Embryonic facial prominence (tissue), 1 donor: ENCODE measurements around the gene UPF3A.
"Not testable (repeated sequence)": the region's sequence is repeated elsewhere in the genome, so short reads cannot be mapped to it uniquely, and the experiment has no call there.

Experiments
- DNase-seq: peaks from one replicate; pipeline ENCODE4 v3.0.0-alpha.2; 2016; ENCODE audit errors: extremely low spot score

The UPF3A gene

DNA sequence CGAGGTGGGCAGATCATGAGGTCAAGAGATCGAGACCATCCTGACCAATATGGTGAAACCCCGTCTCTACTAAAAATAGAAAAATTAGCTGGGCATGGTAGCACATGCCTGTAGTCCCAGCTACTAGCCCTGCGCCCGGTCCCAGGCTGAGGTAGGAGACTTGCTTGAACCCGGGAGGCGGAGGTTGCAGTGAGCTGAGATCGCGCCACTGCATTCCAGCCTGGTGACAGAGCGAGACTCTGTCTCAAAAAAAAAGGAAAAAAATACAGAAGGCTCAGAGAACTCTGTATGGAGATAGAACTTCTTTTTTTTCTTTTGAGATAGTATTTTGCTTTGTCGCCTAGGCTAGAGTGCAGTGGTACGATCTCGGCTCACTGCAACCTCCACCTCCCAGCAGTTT, 17.1 kb upstream of the UPF3A start:
- not testable (repeated sequence) for DNase-seq

DNA sequence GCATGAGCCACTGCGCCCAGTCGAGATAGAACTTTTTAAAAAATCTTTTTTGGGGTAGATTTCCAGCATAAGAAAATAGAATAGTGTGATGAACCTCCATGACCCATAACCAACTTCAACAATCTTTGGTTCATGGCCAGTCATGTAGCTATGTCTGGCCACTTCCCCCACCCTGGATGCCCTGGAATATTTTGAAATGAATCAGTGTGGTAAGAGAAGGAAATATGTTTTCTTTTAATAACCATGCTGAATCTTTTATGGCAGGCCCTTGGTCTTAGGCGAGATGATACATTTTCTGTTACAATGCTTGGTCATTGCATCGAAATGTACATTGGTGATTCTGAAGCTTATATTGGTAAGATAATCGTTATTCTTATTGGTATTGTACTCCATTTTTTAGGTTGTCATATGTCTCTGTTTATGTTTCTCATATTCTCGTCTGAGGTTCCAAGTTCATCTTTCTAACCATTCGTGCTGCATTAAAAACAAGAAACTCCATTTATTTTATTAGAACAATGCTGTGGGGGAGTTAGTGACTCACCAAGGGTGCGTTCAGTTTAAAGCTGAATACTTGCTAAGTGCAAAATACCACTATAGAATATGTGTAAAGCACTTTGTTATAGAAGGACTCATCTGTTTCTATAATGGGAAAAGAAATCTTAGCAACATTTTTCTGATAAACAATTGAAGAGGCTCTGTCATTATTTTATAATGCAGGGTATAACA, 16.4 kb upstream of the UPF3A start:
- no peak for DNase-seq

DNA sequence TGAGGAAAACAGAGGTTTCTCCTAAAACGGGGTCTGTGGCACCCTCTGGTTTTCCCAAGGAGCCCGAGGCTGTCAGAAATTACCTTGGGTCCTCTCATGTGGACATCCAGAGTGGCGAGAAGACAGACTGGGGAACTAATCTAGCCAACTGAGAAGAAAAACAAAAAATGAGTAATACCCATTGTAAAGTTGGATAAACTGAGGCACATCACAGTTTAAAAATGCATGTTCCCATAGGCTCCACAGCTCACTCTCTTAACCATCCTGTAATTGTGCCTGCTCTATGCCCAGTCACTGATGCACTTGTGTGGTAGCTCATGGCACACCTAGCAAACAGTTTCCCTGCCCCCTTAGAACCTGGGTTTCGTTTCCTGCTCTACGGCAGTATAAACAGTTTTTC, 15.2 kb upstream of the UPF3A start:
- DNase-seq, result no peak

DNA sequence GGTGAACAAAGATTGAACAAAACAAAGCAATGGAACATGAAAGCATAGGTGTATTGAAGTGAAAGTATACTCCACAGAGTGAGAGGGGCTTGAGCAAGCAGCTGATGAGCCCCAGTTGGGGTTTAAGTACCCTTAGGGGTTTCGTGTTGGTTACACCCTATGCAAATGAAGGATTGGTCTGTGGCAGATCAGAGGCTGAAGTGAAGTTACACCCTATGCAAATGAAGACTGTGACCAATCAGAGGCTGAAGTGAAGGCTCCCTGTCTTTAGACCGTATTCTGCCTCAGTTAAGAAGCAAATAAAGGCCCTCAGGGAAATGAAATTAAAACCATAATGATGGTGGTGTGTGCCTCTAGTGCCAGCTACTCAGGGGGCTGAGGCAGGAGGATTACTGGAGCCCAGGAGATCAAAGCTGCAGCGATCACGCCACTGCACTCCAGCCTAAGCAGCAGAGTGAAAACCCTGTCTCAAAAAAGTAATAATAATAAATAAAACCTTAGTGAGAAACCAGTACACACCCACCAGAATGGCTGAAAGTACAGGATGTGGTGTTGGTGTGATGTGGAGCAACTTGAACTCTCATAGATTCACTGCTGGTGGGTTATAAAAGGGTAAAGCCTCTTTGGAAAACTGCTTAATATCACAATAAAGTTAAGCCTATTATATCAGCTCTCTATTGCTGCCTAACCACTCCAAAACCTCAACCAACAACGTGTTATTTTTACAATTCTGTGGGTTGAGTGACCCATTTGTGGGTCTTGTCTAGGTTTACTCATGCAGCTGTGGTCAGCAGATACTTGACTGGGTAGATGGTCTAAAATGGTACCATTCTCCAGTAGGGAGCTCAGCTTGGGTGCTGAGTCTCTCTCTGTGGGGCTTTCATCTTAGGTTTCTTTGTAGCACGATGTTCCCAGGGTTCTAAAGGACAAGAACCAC, 12.8 kb upstream of the UPF3A start:
- DNase-seq, result no peak

DNA sequence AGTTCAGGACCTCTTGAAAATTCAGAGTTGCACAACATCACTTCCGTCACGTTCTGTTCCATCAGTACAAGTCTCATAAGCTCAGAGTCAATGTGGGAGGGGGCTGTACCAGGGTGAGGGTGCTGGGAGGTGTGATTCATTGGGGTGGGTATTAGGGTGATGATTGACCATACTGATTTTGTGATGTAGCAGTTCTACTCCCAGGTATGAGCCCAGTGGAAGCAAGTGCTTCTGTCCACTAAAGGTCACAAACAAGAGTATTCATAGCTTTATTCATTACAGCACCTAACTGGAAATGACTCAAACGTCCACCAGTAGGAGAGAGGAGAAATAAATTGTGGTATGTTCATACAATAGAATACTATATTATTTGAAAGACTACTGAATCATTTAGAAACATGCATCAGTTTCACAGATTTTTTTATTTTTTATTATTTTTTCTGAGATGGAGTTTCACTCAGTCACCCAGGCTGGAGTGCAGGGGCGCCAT, 12.1 kb upstream of the UPF3A start:
- no peak for DNase-seq

DNA sequence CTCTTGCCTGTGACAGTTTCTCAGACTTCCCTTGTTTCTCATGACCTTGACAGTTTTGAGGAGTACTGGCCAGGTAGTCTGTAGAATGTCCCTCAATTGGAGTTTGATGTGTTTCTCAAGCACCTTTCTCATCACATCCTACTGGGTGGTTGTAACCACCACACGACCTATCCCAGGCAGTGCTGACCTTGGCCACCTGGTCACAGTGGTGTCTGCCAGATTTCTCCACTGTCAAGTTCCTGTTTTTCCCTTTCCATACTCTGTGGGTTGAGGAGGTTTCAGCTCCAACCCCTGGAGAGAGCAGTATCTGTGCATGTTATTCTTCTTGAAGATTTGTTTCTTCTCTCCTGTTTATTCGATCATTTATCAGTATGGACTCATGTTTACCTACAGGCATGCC, 8.4 kb upstream of the UPF3A start:
- no peak for DNase-seq

DNA sequence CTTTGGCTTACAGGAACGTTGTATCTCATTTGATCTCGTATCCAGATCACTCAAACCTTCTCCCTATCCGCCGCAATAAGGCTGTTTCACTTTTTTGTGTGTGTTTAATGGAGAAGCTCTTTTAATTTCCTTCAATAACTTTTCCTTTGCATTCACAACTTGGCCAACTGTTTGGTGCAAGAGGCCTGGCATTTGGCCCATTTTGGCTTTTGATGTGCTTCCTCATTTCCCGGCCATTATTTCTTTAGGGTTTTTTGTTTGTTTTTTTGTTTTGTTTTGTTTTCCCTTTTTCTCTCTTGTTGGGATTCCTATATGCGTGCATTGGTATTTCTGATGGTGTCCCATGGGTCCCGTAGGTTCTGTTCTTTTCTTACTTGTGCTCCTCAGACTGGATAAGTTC, 6.1 kb upstream of the UPF3A start:
- no peak for DNase-seq

DNA sequence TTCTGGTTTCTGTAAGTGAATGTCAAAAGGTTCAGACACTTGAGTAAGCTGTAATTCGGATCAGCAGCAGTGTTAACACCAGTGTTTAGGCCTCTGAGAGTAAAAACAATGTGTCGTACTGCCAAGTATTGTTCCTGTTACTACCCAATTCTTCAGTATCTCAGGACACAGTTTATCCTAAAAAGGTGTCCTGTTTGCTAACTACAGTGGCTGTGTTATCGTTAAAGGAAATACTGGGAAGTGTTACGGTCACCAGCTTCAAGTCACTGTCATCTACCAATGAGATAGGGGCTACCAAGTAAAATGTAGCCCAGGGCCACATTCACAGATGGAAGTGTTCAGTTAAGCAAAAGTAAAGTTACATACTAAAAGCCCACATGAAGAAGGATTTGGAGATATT, 2.3 kb upstream of the UPF3A start:
- no peak for DNase-seq

DNA sequence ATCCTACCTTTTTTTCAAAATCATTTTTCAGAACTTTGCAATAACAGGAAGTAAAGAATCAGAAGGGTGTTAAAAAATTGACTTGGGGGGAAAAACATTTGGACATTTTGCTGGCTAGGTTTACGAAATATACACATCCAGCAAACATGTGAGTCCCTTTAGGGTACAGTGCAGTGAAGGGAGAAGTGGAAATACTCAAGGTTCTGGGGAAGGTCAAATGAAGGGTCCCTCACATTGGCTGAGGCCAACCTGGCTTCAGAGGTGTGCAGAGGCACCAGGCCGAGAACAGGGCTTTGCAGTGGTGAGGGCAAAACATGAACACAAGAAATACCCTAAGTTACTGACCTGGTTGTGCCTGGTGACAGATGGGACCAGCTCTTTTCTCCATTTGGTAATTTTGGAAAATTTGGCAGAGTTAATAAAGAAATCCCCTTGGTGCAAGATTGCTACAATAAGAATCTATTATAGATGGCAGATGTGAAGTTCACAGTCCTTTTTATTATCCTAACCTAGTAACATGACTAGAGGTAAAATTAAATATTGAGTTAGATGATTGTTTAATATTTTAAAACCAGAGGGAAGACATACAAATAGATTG, 1.5 kb upstream of the UPF3A start:
- DNase-seq, result no peak

DNA sequence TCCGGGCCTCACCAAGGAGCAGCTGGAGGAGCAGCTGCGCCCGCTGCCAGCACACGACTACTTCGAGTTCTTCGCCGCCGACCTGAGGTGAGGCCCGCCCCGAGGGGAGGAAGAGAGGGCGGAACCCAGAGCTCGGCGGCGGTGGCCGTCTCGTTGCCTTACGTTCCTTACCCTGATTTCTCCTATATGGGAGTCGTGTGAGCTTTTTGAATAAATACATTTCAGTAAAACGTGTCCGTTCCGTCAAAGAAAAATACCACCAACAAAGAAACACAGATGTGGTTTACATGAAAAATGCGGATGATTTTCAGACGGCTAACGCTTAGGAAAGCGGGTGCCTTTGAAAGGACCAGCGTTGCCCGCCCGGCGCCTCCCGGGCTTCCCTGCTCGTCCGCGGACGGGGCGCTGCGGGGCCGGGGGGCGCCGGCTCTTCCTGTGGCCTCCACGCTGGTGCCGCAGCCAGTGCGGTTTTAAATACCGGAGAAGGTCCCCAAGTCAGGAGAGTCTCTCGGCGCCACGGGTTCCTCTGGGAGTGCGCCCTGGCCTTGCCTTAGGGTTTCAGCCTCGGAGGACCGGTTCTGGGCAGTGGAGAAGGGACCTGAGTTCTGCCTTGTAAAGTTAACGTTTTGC, 755 bp downstream of the UPF3A start:
- peak; percentile 44 for DNase-seq

DNA sequence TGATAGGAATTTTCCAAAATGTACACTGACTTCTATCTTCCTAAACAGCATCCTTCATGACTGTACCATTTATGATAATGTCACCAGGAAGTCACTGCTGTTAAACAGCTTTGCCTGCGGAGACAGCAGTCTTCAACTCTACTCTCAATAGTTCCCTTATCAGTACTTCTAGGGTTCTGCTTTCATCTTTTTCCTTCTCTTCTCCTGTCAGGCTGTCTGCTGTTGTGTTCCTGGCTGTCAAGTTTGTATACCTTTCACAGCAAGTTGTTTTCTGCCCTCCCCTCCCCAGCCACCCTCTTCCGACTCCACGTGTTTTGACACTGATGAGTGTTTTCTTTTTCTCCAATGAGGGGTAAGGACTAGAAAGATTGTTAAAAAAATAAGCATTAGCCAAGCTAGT, 2.2 kb downstream of the UPF3A start:
- DNase-seq, result no peak

DNA sequence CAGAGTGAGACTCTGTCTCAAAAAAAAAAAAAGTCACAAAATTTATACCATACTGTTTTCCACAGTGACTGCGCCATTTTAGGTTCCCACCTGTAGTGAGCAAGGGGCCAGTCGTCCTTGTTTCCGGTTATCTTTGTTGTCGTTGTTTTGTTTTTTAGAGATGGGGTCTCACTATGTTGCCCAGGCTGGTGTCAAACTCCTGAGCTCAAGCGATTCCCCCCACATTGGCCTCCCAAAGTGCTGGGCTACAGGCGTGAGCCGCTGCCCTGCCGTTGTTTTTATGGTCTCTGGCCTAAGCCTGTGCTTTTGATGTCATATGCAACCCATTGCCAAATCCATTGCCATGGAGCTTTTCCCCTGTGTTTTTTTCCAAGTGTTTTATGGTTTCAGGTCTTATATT, 3.3 kb downstream of the UPF3A start:
- no peak for DNase-seq

DNA sequence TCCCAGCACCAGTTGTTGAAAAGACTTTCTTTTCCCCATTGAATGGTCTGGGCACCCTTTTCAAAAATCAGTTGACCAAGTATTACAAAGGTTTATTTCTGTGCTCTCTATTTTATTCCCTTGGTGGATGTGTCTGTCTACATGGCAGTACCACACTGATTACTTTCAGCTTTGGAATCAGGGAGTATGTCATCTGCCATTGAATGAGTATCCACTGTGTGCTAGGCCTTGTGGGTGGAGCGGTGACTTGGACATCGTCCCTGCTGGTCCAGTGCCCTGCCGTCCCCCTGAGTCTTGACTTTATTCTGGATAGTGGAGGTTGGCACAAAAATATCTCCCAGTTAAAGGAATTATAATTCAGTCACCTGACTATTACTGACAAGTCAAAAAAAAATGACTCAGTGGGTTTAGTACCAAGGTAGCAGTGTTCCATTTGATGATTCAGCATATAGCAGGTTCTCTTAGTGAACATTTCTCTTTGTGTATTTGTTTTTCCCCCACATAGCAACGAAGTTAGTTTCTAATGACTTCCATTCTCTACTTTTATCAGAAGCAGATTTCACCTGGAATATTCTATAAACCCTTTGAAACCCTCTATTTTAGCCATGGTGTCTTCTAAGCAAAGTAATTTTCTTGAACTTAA, 3.9 kb downstream of the UPF3A start:
- no peak for DNase-seq

DNA sequence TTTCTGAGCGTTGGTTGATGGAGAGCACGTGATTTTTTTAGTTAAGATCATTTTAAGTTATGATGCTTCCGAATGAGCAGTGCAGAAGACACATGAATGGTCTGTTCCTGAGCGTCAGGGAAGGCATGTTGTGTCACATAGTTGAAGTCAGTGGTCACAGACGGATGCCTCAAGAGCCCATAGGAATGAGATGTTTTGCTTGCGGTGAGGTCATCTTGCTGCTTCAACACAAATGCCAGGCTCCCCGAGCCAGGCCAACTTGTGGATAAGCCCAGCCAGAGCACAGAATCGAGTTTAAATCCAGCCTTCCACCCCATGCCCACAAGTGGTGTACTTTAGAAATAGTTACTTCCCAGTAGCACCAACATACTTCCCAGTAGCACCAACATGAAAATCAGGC, 5.4 kb downstream of the UPF3A start:
- DNase-seq, result no peak

DNA sequence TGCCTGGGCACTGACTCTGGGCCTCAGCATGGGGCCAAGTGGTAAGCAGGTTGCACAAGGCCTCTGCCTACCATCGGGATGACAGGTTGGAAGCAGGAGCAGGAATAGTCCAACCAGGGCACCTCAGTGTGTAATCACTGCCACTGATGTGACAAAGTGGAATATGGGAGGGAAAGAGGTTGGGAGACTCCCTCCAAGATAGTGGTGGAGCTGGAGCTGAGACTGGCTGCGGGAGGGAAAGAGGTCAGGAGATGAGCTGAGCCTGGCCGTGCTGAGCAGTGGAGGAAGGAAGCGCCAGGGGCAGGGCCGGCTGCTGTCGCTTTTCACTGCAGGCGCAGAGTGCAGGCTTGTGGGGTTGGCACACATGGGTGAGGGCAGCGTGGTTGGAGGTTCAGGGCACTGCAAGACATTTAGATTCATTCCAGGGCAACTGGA, 6.8 kb downstream of the UPF3A start:
- DNase-seq, result no peak

DNA sequence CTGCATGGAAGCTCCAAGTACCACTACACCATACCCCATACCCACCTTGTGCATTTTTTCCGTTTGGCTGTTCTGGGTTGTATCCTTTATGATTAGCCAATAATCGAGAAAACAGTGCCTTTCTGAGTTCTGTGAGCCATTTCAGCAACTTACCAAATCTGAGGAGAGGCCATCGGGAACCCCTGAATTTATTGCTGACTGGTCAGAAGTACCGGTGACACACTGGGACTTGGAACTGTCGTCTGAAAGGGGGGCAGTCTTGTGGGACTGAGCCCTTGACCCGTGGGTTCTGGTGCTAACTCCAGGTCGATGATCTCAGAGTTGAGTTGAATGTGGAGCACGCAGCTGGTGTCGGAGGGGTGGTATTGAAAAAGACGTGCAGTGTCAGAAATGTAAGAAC, 15.0 kb downstream of the UPF3A start:
- DNase-seq, result no peak

DNA sequence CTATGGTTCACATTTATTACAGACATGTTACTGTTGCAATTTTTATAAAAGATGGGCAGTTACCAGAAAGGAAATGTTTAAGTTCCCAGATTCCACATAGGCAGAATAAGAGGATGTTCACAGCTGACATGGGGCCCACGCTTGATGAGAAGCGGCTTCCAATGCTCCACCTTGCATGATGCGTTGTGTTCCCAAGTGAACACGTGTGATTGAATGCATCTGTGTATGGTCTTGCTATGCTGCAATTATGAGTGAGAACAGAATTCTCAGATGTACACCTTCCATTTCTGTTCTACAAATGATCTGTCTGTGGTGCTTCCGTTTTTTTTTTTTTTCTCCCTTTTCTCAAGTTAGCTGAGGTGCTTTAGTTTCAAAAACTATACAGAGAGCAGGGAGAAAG, 15.5 kb downstream of the UPF3A start:
- DNase-seq, result no peak

DNA sequence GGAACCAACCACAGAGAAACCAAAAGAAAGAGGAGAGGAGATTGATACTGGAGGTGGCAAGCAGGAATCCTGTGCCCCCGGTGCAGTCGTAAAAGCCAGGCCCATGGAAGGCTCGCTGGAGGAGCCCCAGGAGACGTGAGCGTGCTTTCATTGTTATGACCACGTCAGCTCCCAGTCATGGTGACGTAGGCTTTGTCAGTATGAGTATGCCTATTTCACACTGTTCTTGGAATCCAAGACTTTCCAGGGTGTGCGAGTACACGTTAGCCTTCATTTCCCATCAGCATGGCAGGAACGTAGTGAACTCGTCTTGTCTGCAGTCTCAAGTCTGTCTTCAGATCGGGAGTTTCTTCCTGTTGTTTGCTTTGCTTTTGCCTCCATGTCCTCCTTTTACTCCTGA, 17.5 kb downstream of the UPF3A start:
- no peak for DNase-seq

DNA sequence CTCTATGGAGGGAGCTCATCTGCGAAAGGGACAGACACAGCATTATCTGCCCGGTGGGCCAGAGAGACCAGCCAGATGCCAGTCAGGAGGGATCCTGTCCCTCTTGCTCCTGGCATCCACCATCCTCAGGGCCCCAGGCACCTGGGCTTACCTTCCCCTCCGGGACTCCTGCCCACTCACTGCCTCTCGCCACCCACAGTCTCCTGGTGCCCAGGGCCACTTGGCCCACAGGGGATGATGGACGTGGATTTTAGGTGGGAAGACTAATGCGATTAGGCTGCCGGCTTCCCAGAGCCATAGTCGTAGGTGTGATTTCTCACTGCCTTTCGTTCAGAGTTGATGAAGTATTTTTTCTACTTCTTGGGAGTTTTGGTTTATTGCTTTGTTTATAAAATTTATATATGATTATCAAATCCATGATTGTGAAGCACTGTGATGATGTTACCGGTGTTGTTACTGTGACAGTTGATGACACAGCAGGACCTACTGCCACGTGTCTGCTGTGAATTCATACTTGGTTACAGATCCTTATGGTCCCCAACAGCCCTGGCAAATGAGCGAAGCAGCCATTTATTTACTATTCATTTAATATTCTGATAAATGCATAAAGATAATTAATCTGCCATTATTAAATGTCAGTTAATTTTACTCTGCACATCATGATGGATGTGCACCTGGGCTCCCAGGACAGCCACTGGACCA, 18.4 kb downstream of the UPF3A start:
- no peak for DNase-seq

DNA sequence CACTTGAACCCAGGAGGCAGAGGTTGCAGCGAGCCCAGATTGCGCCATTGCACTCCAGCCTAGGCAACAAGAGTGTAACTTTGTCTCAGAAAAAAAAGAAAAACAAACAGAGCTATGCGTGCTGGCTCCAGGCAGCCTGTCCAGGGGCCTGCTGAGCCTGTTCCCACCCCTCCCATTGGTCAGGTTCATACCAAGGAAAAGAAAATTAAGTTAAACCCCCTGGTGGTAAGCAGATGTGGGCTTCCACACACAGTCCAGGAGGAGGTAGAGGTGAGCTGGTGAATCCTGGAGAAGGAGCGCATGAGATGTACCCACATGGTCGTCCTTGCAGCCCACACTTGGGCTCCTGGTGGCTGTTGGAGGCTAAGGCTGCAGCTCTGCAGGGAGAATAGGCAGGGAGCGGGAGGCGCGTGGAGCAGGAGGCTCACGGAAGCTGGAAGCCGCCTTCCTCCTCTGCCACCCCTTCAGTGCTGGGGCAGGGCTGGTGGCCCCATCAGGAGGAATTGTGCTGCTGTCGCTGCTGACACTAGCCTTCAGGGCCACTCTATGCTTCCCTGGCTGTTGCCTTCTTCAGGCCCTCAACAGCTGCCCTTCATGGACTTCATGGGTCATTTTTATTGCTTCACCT, 22.4 kb downstream of the UPF3A start:
- no peak for DNase-seq
